Ovary (tissue), 9 donors: Measurements from ENCODE around the gene CIB1. TPM values are rescaled to one million over a fixed set of nuclear protein-coding genes. Genes with fewer than 3 reads are reported as not detected.

Source experiments
- DNase-seq, 5 donors: peaks; one replicate each; pipeline ENCODE4 v3.0.0-alpha.2; 2019 to 2020
- H3K27ac ChIP-seq, 2 donors: fragments of 200-600 bp; one replicate each; pipeline versions ENCODE4 v1.5.1 to v1.8.0; 2019 to 2022
- H3K27me3 ChIP-seq: fragments of 200-600 bp; one replicate; pipeline ENCODE4 v1.8.0; 2022
- H3K36me3 ChIP-seq: fragments of 200-600 bp; sonication (generic); one replicate; pipeline ENCODE4 v1.5.1; 2019
- H3K4me1 ChIP-seq: one replicate; pipeline ENCODE4 v1.8.1; 2013; ENCODE audit warnings: mild to moderate bottlenecking, moderate library complexity; ENCODE audit not compliant: insufficient read depth
- H3K4me3 ChIP-seq: fragments of 200-600 bp; sonication (generic); one replicate; pipeline ENCODE4 v1.5.1; 2017
- H3K9me3 ChIP-seq, 2 donors: fragments of 200-600 bp in 1 of 2; sonication (generic) in 1 of 2; one replicate each; pipeline versions ENCODE4 v1.5.1 to v1.8.1; 2013 to 2019; ENCODE audit warnings: mild to moderate bottlenecking in 1 of 2, moderate library complexity in 1 of 2
- EP300 ChIP-seq: sonication (generic); formaldehyde crosslinking; IDR thresholded peaks from one replicate; pipeline ENCODE4 v1.6.1; 2017; ENCODE audit warnings: antibody characterized with exemption
- POLR2A ChIP-seq: fragments of 450-650 bp; IDR thresholded peaks from one replicate; pipeline ENCODE4 v1.6.1; 2017; ENCODE audit warnings: antibody characterized with exemption, mild to moderate bottlenecking, moderate library complexity
- WGBS, 3 donors: extraction: QIAGEN DNeasy Blood & Tissue Kit in 1 of 3; methylation state at CpG; one replicate each; pipeline versions ENCODE4 v1.1.5 to v1.1.7; 2013 to 2017; 5-methylcytosine and 5-hydroxymethylcytosine counted together
- intact Hi-C, 4 donors: fragments of 100-400 bp; cut with DNase I; formaldehyde crosslinking; loops; one replicate each; pipeline versions ENCODE4 v1.11.0 to v1.15.1; 2022 to 2023
- polyA plus RNA-seq, 2 donors: library from polyadenylated mRNA; stranded (reverse); fragments of 200-250 nt in 1 of 2; fragments of 350-450 nt in 1 of 2; fragmentation: Illumina TruSeq in 1 of 2; extraction: RNeasy Lipid Tissue Mini Kit (QIAGEN cat#74804) in 1 of 2; gene quantifications; one replicate each; pipeline ENCODE4 v1.2.3, GENCODE V29; 2013 to 2014
- total RNA-seq, 7 donors: library from RNA; depleted of rRNA in 2 of 7; stranded (reverse); fragments of >200 nt in 2 of 7; fragmentation: NEBNext Ultra II Directional in 3 of 7; extraction: Animal tissue kit (Norgen Biotek cat#: 25700) in 3 of 7; gene quantifications; one replicate each; pipeline versions ENCODE4 v1.1.0 to v1.2.4, GENCODE V29; 2016 to 2023
- TF ChIP-seq, protein P1 (sequence below), 3 donors: fragments of 450-650 bp in 2 of 3; fragments of 200-600 bp in 1 of 3; IDR thresholded peaks; one replicate each; pipeline versions ENCODE4 v1.5.1 to v1.8.0; 2016 to 2022; ENCODE audit warnings: antibody characterized with exemption in 3 of 3, mild to moderate bottlenecking in 1 of 3
- donor health status: DM: no; HTN: no; CAD: no; lungs with moderate emphysema.
- donor health status: DM: no; HTN: no; CAD: no.
- donor health status: Bipolar disorder and iron deficiency.
- donor health status: DM: yes; HTN: yes; CAD: no.
- donor health status: DM: no; HTN: no; CAD: no.
- donor health status: DM: yes; HTN: yes; CAD: no.

CIB1 gene
- total and polyA plus RNA-seq, 9 donors = 18.5 to 68.8 (median 45.0) TPM

DNA sequence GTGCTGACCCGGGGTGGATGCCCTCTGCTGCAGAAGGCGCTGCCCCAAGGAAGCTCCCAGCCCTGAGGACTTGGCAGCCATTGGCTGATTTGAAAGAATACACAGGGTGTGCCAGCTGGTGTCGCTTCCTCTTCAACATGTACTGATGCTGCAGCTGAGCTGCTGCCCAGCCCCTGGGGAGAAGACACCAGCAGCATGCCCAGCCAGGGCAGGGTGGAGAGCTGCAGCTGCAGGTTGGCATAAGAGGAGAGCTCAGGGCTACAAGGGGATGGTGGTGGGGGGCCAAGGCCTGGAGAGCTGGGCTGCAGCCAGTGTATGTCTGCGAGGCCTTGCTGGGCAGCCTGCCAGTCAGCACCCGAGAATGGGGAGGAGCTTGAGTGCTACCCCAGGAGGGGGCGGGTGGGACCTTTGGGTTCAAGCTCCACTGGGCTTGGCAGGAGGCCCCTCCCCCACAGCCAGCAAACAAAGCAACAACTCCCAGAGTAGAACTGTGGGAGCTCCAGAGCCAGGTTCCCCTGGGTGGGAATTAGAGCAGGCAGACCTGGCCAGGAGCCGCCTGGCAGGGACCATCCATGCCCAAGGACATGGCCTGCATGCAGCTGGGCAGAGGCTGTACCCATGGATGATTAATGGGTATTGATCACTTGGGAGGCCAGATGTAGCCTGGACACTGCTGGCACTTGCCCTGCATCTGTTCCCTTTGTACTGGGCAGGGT lies 41.8 kb downstream of the CIB1 start:
- WGBS, 3 donors = 15 to 36% (median 20%) methylated on average over 6 to 7 of the region's 7 CpGs
- intact Hi-C loops = no loop called here
- DNase-seq = peak; percentile 81 to 96 (median 89)
- H3K4me3 ChIP-seq = no peak overlapping the region
- H3K4me1 ChIP-seq = peaks cover 19% of the 10 kb centered on the region
- no peaks in the 10 kb centered on the region for H3K27me3 ChIP-seq
- H3K27ac ChIP-seq = peak overlapping the region; percentile 36 to 79
- H3K36me3 ChIP-seq = no peaks in the 10 kb centered on the region
- TF ChIP-seq EP300 = no peak
- no peaks in the 10 kb centered on the region for H3K9me3 ChIP-seq

DNA sequence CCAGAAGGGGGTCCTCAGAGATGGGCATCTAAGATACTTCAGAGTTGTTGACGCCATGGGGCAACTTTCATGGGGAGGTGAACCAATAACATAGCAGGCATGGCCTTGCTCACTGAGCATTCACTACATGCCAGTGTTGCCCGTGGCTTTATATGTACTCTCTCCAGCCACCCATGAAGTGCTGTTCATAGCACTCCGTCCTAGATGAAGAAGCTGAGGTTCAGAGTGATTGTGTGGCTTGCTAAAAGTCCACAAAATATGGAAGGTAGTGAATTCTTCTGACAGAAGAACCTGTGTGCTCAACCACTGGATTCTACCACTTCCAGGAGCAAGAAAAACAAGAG lies 42.4 kb downstream of the CIB1 start:
- Histone ChIP-seq H3K4me1 (peaks cover 19% of the 10 kb centered on the region), H3K36me3 (no peaks in the 10 kb centered on the region), H3K9me3 (no peaks in the 10 kb centered on the region), H3K27me3 (no peaks in the 10 kb centered on the region), H3K4me3 (no peak overlapping the region), H3K27ac (peak overlapping the region in 1 of 2 donors; percentile 79)
- TF ChIP-seq EP300 (no peak), POLR2A (no peak)
- TF ChIP-seq, protein P1, sequence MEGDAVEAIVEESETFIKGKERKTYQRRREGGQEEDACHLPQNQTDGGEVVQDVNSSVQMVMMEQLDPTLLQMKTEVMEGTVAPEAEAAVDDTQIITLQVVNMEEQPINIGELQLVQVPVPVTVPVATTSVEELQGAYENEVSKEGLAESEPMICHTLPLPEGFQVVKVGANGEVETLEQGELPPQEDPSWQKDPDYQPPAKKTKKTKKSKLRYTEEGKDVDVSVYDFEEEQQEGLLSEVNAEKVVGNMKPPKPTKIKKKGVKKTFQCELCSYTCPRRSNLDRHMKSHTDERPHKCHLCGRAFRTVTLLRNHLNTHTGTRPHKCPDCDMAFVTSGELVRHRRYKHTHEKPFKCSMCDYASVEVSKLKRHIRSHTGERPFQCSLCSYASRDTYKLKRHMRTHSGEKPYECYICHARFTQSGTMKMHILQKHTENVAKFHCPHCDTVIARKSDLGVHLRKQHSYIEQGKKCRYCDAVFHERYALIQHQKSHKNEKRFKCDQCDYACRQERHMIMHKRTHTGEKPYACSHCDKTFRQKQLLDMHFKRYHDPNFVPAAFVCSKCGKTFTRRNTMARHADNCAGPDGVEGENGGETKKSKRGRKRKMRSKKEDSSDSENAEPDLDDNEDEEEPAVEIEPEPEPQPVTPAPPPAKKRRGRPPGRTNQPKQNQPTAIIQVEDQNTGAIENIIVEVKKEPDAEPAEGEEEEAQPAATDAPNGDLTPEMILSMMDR (IDR thresholded peaks at IDR 0.05) = no peak
- WGBS, 3 donors = 79 to 90% (median 86%) methylated on average over 3 of the region's 3 CpGs
- DNase-seq = no peak
- intact Hi-C loops = no loop called here

- no peak overlapping the region for H3K4me3 ChIP-seq
- intact Hi-C loops = no loop called here
- peaks cover 19% of the 10 kb centered on the region for H3K4me1 ChIP-seq
- no peaks in the 10 kb centered on the region for H3K9me3 ChIP-seq
- peak overlapping the region in 1 of 2 donors; percentile 79 for H3K27ac ChIP-seq
- WGBS, 3 donors = 88 to 98% (median 93%) methylated on average over 6 to 10 of the region's 10 CpGs
- TF ChIP-seq, protein P1 (IDR thresholded peaks at IDR 0.05) = no peak
- TF ChIP-seq POLR2A (no peak), EP300 (no peak)
- no peaks in the 10 kb centered on the region for H3K36me3 ChIP-seq
- DNase-seq = no peak
- H3K27me3 ChIP-seq = no peaks in the 10 kb centered on the region
These were observed 43.0 kb downstream of the CIB1 start for GRCh38 chr15:90190606-90191343.

- Histone ChIP-seq H3K27ac (no peak overlapping the region), H3K27me3 (no peaks in the 10 kb centered on the region), H3K4me1 (peaks cover 19% of the 10 kb centered on the region), H3K9me3 (no peaks in the 10 kb centered on the region), H3K4me3 (no peak overlapping the region), H3K36me3 (no peaks in the 10 kb centered on the region)
- TF ChIP-seq EP300 = no peak
- no peak for TF ChIP-seq POLR2A
- TF ChIP-seq, protein P1 (IDR thresholded peaks at IDR 0.05) = no peak
- intact Hi-C loops = no loop called here
- DNase-seq = no peak
- WGBS, 3 donors = 88 to 90% (median 89%) methylated on average over 10 of the region's 10 CpGs
These were observed 43.8 kb downstream of the CIB1 start for GRCh38 chr15:90189781-90190467.
